IMR-90 (cell line): ENCODE results near the gene ACTG2.
A peak's percentile ranks its signal among the peaks of the same experiment; 100 is the strongest.

Experiments used
- BHLHE40 ChIP-seq: fragments of 150-350 bp; IDR thresholded peaks from 2 replicates; pipeline ENCODE4 v1.6.1; 2016; ENCODE audit warnings: mild to moderate bottlenecking, low read depth, low read length
- CEBPB ChIP-seq: IDR thresholded peaks from 2 replicates; pipeline ENCODE4 v1.6.1; 2012; ENCODE audit warnings: low read depth, low read length, improper control_type of control experiment
- CTCF ChIP-seq: conservative IDR thresholded peaks from 2 replicates; pipeline ENCODE4 v1.5.1; 2012; ENCODE audit warnings: mild to moderate bottlenecking, low read depth, low read length, improper control_type of control experiment
- FOS ChIP-seq: fragments of 150-350 bp; IDR thresholded peaks from 2 replicates; pipeline ENCODE4 v1.6.1; 2016; ENCODE audit warnings: low read depth, low read length
- MAFK ChIP-seq: IDR thresholded peaks from 2 replicates; pipeline ENCODE4 v1.6.1; 2012; ENCODE audit warnings: low read depth, low read length, improper control_type of control experiment
- MXI1 ChIP-seq: IDR thresholded peaks from 2 replicates; pipeline ENCODE4 v1.6.1; 2012; ENCODE audit warnings: low read depth, mild to moderate bottlenecking, low read length, moderate library complexity, borderline replicate concordance
- NFE2L2 ChIP-seq: fragments of 150-350 bp; IDR thresholded peaks from 2 replicates; pipeline ENCODE4 v1.6.1; 2016; ENCODE audit warnings: low read depth, mild to moderate bottlenecking, low read length
- POLR2A ChIP-seq: IDR thresholded peaks from 2 replicates; pipeline ENCODE4 v1.6.1; 2012; ENCODE audit warnings: mild to moderate bottlenecking, low read depth, low read length
- RAD21 ChIP-seq: IDR thresholded peaks from 2 replicates; pipeline ENCODE4 v1.6.1; 2012; ENCODE audit warnings: low read length, improper control_type of control experiment
- RCOR1 ChIP-seq: IDR thresholded peaks from 2 replicates; pipeline ENCODE4 v1.6.1; 2012; ENCODE audit warnings: mild to moderate bottlenecking, low read length, improper control_type of control experiment; ENCODE audit not compliant: insufficient replicate concordance
- RFX5 ChIP-seq: IDR thresholded peaks from 2 replicates; pipeline ENCODE4 v1.8.0; 2012; ENCODE audit warnings: low read depth, mild to moderate bottlenecking, low read length, moderate library complexity

- no peak for TF ChIP-seq CTCF
- 0 out of 2 replicates have a peak, but pooled peaks have one; percentile 30 for TF ChIP-seq MAFK
- TF ChIP-seq BHLHE40: no peak
- no peak for TF ChIP-seq RFX5
- TF ChIP-seq MXI1: no peak
- no peak for TF ChIP-seq POLR2A
- TF ChIP-seq RAD21: no peak
- no peak for TF ChIP-seq NFE2L2
- no peak for TF ChIP-seq RCOR1
- no peak for TF ChIP-seq CEBPB
- no peak for TF ChIP-seq FOS
These were observed 28.8 kb downstream of the ACTG2 start for GRCh38 chr2:73921581-73921980.
